SK-N-SH (cell line): ENCODE data around the gene TXLNA.

Experiments
- CHD2 ChIP-seq: fragments of 150-350 bp; IDR thresholded peaks from 2 replicates; pipeline ENCODE4 v1.6.1; 2018; ENCODE audit warnings: low read length; ENCODE audit not compliant: partially characterized antibody
- CTCF ChIP-seq: fragments of 200-600 bp; sonication (generic); IDR thresholded peaks from 2 replicates; pipeline ENCODE4 v1.6.1; 2017; ENCODE audit warnings: antibody characterized with exemption, mild to moderate bottlenecking, moderate library complexity
- EP300 ChIP-seq, 2 experiments: IDR thresholded peaks; 2 replicates each; pipeline versions ENCODE4 v1.4.0 to v1.6.1; 2012; ENCODE audit warnings: borderline replicate concordance in 1 of 2, low read depth in 1 of 2, low read length in 1 of 2
- FOSL2 ChIP-seq: IDR thresholded peaks from 2 replicates; pipeline ENCODE4 v1.4.0; 2012; ENCODE audit warnings: low read depth, mild to moderate bottlenecking, moderate library complexity, borderline replicate concordance
- GABPA ChIP-seq: IDR thresholded peaks from 2 replicates; pipeline ENCODE4 v1.4.0; 2012; ENCODE audit warnings: low read depth, mild to moderate bottlenecking
- MAX ChIP-seq: IDR thresholded peaks from 2 replicates; pipeline ENCODE4 v1.4.0; 2012; ENCODE audit warnings: low read depth
- MEF2A ChIP-seq: IDR thresholded peaks from 2 replicates; pipeline ENCODE4 v1.4.0; 2012; ENCODE audit warnings: low read depth, borderline replicate concordance
- NRF1 ChIP-seq: IDR thresholded peaks from 2 replicates; pipeline ENCODE4 v1.6.1; 2012; ENCODE audit warnings: low read depth, mild to moderate bottlenecking, low read length
- RAD21 ChIP-seq: IDR thresholded peaks from 2 replicates; pipeline ENCODE4 v1.6.1; 2012; ENCODE audit warnings: mild to moderate bottlenecking, low read length
- REST ChIP-seq: IDR thresholded peaks from 2 replicates; pipeline ENCODE4 v1.6.1; 2012; ENCODE audit warnings: mild to moderate bottlenecking, low read depth, low read length, moderate library complexity
- RFX5 ChIP-seq: IDR thresholded peaks from 2 replicates; pipeline ENCODE4 v1.6.1; 2012; ENCODE audit warnings: mild to moderate bottlenecking, improper control_type of control experiment, low read length
- TAF1 ChIP-seq: IDR thresholded peaks from 2 replicates; pipeline ENCODE4 v1.6.1; 2012; ENCODE audit warnings: low read depth, mild to moderate bottlenecking, low read length, moderate library complexity, borderline replicate concordance
- USF1 ChIP-seq: IDR thresholded peaks from 2 replicates; pipeline ENCODE4 v1.4.0; 2012; ENCODE audit warnings: low read depth, borderline replicate concordance
- USF2 ChIP-seq: fragments of 150-350 bp; IDR thresholded peaks from 2 replicates; pipeline ENCODE4 v1.6.1; 2017; ENCODE audit warnings: antibody characterized with exemption, low read length, low read depth, borderline replicate concordance

- no peak for TF ChIP-seq MAX
- no peak for TF ChIP-seq RFX5
- no peak for TF ChIP-seq RAD21
- no peak for TF ChIP-seq EP300 (IDR thresholded peaks at IDR 0.05; ENCODE audit: borderline replicate concordance in 1 of 2, low read depth in 1 of 2, low read length in 1 of 2)
- TF ChIP-seq NRF1, result no peak
- TF ChIP-seq CTCF, result no peak
- no peak for TF ChIP-seq FOSL2
- no peak for TF ChIP-seq GABPA
- TF ChIP-seq USF2, result no peak
- no peak for TF ChIP-seq TAF1
- TF ChIP-seq CHD2, result no peak
- TF ChIP-seq REST, result no peak
- TF ChIP-seq USF1, result no peak
- no peak for TF ChIP-seq MEF2A
Observed at GRCh38 chr1:32228771-32229170, 49.3 kb downstream of the TXLNA start.
